Central memory CD8-positive, alpha-beta T cell (primary cell): ENCODE measurements around the gene ABHD10.
"Not testable (repeated sequence)": the region's sequence is repeated elsewhere in the genome, so short reads cannot be mapped to it uniquely, and the experiment has no call there.

Source experiments
- ATAC-seq: fragments of 150-1000 bp; cut with Tn5 transposase; replicated peaks from 2 replicates; pipeline ENCODE4 v1.10.0; 2022; ENCODE audit warnings: mild to moderate bottlenecking, moderate FRiP score, moderate number of reproducible peaks; ENCODE audit not compliant: poor library complexity, severe bottlenecking; ENCODE audit errors: extremely low read depth
- DNase-seq, 2 donors: peaks; one replicate each; pipeline ENCODE4 v3.0.0; 2021; ENCODE audit warnings: low spot score in 2 of 2
- H3K27ac Mint-ChIP-seq: one replicate; pipeline ENCODE4 v1.8.0; 2022; ENCODE audit warnings: low read depth, mild to moderate bottlenecking, moderate library complexity, mixed read lengths
- H3K27me3 Mint-ChIP-seq: one replicate; pipeline ENCODE4 v1.8.0; 2022; ENCODE audit warnings: mixed read lengths
- H3K36me3 Mint-ChIP-seq: one replicate; pipeline ENCODE4 v1.8.0; 2022; ENCODE audit warnings: mild to moderate bottlenecking, moderate library complexity, mixed read lengths; ENCODE audit not compliant: insufficient read depth
- H3K4me1 Mint-ChIP-seq: one replicate; pipeline ENCODE4 v1.8.0; 2022; ENCODE audit warnings: mixed read lengths
- H3K4me3 Mint-ChIP-seq: one replicate; pipeline ENCODE4 v1.8.0; 2022; ENCODE audit warnings: mild to moderate bottlenecking, moderate library complexity, mixed read lengths
- H3K9me3 Mint-ChIP-seq: one replicate; pipeline ENCODE4 v1.8.0; 2022; ENCODE audit warnings: mixed read lengths

The ABHD10 gene

GRCh38 chr3:112032098-112032731 is 53.4 kb downstream of the ABHD10 start:
- peaks cover 11% of the 10 kb centered on the region for H3K27me3 Mint-ChIP-seq
- no peaks in the 10 kb centered on the region for H3K36me3 Mint-ChIP-seq
- H3K4me1 Mint-ChIP-seq, result no peaks in the 10 kb centered on the region
- ATAC-seq (no peak), DNase-seq (no peak)
- no peaks in the 10 kb centered on the region for H3K9me3 Mint-ChIP-seq
- no peak overlapping the region for H3K27ac Mint-ChIP-seq
- no peak overlapping the region for H3K4me3 Mint-ChIP-seq

- Mint-ChIP-seq H3K27ac (no peak within 1 kb of the TSS), H3K4me3 (no peak within 1 kb of the TSS), H3K9me3 (no peaks in the 10 kb centered on the region), H3K4me1 (no peaks in the 10 kb centered on the region), H3K36me3 (no peaks in the 10 kb centered on the region), H3K27me3 (peaks cover 11% of the 10 kb centered on the region)
- DNase-seq, result no peak
- no peak for ATAC-seq
These were observed 55.6 kb downstream of the ABHD10 start, which contains the start of gene TMPRSS7 for GRCh38 chr3:112034436-112034835. TSS of gene TMPRSS7 (plus strand) at chr3:112034736. CDS start at chr3:112034846, 110 bp downstream.

- Mint-ChIP-seq H3K9me3 (no peaks in the 10 kb centered on the region), H3K27ac (no peak overlapping the region), H3K27me3 (peaks cover 11% of the 10 kb centered on the region), H3K4me1 (no peaks in the 10 kb centered on the region), H3K4me3 (no peak overlapping the region), H3K36me3 (no peaks in the 10 kb centered on the region)
- ATAC-seq, result no peak
- no peak for DNase-seq
These were observed 56.4 kb downstream of the ABHD10 start for GRCh38 chr3:112035241-112035640.

GRCh38 chr3:112037194-112037593 is 58.4 kb downstream of the ABHD10 start:
- not testable (repeated sequence) for ATAC-seq, H3K9me3 Mint-ChIP-seq, H3K27ac Mint-ChIP-seq, H3K4me1 Mint-ChIP-seq, H3K4me3 Mint-ChIP-seq, DNase-seq, H3K36me3 Mint-ChIP-seq, H3K27me3 Mint-ChIP-seq

- no peaks in the 10 kb centered on the region for H3K36me3 Mint-ChIP-seq
- no peaks in the 10 kb centered on the region for H3K4me1 Mint-ChIP-seq
- no peak overlapping the region for H3K4me3 Mint-ChIP-seq
- no peaks in the 10 kb centered on the region for H3K9me3 Mint-ChIP-seq
- no peaks in the 10 kb centered on the region for H3K27me3 Mint-ChIP-seq
- DNase-seq (no peak), ATAC-seq (no peak)
- no peak overlapping the region for H3K27ac Mint-ChIP-seq
These were observed 60.0 kb downstream of the ABHD10 start for GRCh38 chr3:112038863-112039262.

GRCh38 chr3:112041321-112041720 is 62.5 kb downstream of the ABHD10 start:
- Mint-ChIP-seq H3K27me3 (no peaks in the 10 kb centered on the region), H3K4me1 (no peaks in the 10 kb centered on the region), H3K27ac (no peak overlapping the region), H3K4me3 (no peak overlapping the region), H3K9me3 (no peaks in the 10 kb centered on the region), H3K36me3 (no peaks in the 10 kb centered on the region)
- ATAC-seq (no peak), DNase-seq (no peak)

GRCh38 chr3:112042842-112043280 is 64.0 kb downstream of the ABHD10 start:
- H3K9me3 Mint-ChIP-seq, result no peaks in the 10 kb centered on the region
- no peaks in the 10 kb centered on the region for H3K4me1 Mint-ChIP-seq
- ATAC-seq (no peak), DNase-seq (no peak)
- no peak overlapping the region for H3K27ac Mint-ChIP-seq
- H3K4me3 Mint-ChIP-seq, result no peak overlapping the region
- H3K36me3 Mint-ChIP-seq, result no peaks in the 10 kb centered on the region
- no peaks in the 10 kb centered on the region for H3K27me3 Mint-ChIP-seq
